NB4 (cell line): ENCODE data around the gene YIPF3.

Experiments
- MYC ChIP-seq: IDR thresholded peaks from 2 replicates; pipeline ENCODE4 v1.6.1; 2011; ENCODE audit warnings: low read depth, low read length
- POLR2A ChIP-seq: IDR thresholded peaks from 2 replicates; pipeline ENCODE4 v1.6.1; 2011; ENCODE audit warnings: mild to moderate bottlenecking; ENCODE audit not compliant: insufficient read length; ENCODE audit errors: extremely low read depth
- TF ChIP-seq, protein P1 (sequence below): IDR thresholded peaks from one replicate; pipeline ENCODE4 v1.5.1; 2012; ENCODE audit warnings: low read depth, low read length
- TF ChIP-seq, protein P2 (sequence below): IDR thresholded peaks from 2 replicates; pipeline ENCODE4 v1.6.1; 2011; ENCODE audit warnings: low read depth, low read length

DNA sequence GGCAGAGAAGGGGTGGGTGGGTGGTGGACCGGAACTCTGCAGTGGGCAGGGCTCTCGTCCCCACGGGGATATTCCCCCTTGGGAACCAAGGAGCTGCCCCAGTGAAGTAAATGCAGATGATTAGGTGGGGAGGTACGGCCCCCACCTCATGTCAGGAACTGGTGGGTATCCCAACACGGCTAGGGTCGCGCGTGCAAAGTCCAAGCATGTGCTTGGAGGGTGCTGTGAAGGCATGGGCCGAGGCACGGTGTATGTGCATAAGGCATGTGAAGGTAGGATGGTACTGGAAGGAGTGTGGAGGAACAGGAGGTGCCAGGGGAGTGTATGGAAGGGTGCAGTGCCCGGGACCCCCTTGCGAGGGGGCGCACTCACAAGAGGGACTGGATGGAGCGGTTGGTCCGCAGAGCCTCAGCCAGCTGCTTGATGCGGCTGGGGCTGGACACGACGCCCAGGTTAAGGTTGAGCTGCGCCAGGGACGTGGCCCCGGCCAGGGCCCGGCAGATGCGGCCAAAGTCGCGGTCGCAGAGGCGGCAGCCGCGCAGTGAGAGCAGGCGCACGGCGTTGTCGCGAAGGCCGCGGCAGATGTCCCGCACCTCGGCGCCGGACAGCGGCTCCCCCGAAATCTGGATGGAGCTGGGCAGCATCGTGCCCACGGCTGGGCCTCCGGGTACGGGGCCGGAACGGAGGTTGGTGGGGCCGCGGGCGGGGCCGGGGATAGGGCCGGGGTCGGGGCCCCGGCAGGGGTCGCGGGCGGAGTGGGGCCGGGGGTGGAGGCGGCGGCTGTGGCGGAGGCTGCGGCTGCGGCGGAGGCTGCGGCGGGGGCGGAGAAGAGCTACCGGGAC lies 7.4 kb downstream of the YIPF3 start:
- TF ChIP-seq, protein P1, sequence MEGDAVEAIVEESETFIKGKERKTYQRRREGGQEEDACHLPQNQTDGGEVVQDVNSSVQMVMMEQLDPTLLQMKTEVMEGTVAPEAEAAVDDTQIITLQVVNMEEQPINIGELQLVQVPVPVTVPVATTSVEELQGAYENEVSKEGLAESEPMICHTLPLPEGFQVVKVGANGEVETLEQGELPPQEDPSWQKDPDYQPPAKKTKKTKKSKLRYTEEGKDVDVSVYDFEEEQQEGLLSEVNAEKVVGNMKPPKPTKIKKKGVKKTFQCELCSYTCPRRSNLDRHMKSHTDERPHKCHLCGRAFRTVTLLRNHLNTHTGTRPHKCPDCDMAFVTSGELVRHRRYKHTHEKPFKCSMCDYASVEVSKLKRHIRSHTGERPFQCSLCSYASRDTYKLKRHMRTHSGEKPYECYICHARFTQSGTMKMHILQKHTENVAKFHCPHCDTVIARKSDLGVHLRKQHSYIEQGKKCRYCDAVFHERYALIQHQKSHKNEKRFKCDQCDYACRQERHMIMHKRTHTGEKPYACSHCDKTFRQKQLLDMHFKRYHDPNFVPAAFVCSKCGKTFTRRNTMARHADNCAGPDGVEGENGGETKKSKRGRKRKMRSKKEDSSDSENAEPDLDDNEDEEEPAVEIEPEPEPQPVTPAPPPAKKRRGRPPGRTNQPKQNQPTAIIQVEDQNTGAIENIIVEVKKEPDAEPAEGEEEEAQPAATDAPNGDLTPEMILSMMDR = no peak
- TF ChIP-seq, protein P2, sequence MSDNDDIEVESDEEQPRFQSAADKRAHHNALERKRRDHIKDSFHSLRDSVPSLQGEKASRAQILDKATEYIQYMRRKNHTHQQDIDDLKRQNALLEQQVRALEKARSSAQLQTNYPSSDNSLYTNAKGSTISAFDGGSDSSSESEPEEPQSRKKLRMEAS = no peak
- TF ChIP-seq POLR2A = no peak
- no peak for TF ChIP-seq MYC
